ENCODE data around the gene GREB1L.

GRCh38 chr18:21210784-21211183 lies 31.2 kb upstream of the GREB1L start:
- no peak for TF ChIP-seq CTCF (IDR thresholded peaks at IDR 0.05; ENCODE audit: poor library complexity)
- no peak for TF ChIP-seq EZH2phosphoT487 (IDR thresholded peaks at IDR 0.05; ENCODE audit: low read depth, severe bottlenecking, unreplicated experiment)
- TF ChIP-seq EZH2 (IDR thresholded peaks at IDR 0.05; ENCODE audit: borderline replicate concordance), result no peak
